CD4-positive, alpha-beta T cell treated with Interleukin-1 beta for 1 hour (primary cell): ENCODE measurements around the gene EIF4E.
"Not testable (repeated sequence)": the region's sequence is repeated elsewhere in the genome, so short reads cannot be mapped to it uniquely, and the experiment has no call there.

ENCODE experiments used
- DNase-seq, 2 donors: peaks; one replicate each; pipeline ENCODE4 v3.0.0-alpha.2; 2020 to 2022

Gene EIF4E

GRCh38 chr4:98928505-98929340 is at the start of gene EIF4E:
EIF4E (minus strand) TSS chr4:98929133; CDS start chr4:98929112, 21 bp downstream.
- peak; percentile 99 for DNase-seq

- DNase-seq: no peak
Measured at GRCh38 chr4:98977557-98977956, 48.6 kb upstream of the EIF4E start.

GRCh38 chr4:98976716-98977115 is 47.8 kb upstream of the EIF4E start:
- no peak for DNase-seq

GRCh38 chr4:98969878-98970785 is 41.2 kb upstream of the EIF4E start:
- no peak for DNase-seq

- DNase-seq: no peak
Measured at GRCh38 chr4:98967786-98968329, 38.9 kb upstream of the EIF4E start.

GRCh38 chr4:98966926-98967325 is 38.0 kb upstream of the EIF4E start:
- DNase-seq: no peak

- no peak for DNase-seq
Measured at GRCh38 chr4:98963538-98964433, 34.9 kb upstream of the EIF4E start.

GRCh38 chr4:98961770-98962169 is 32.8 kb upstream of the EIF4E start:
- no peak for DNase-seq

GRCh38 chr4:98959411-98959810 is 30.5 kb upstream of the EIF4E start:
- no peak for DNase-seq

GRCh38 chr4:98958065-98958464 is 29.1 kb upstream of the EIF4E start:
- no peak for DNase-seq

GRCh38 chr4:98955229-98955628 is 26.3 kb upstream of the EIF4E start:
- no peak for DNase-seq

GRCh38 chr4:98951710-98952109 is 22.8 kb upstream of the EIF4E start:
- no peak for DNase-seq

- no peak for DNase-seq
Measured at GRCh38 chr4:98950925-98951324, 22.0 kb upstream of the EIF4E start.

- no peak for DNase-seq
Measured at GRCh38 chr4:98946359-98946758, 17.4 kb upstream of the EIF4E start.

GRCh38 chr4:98945297-98945850 is 16.4 kb upstream of the EIF4E start:
- DNase-seq: no peak

- DNase-seq: peak in 1 of 2 donors; percentile 41
Measured at GRCh38 chr4:98939892-98940298, 11.0 kb upstream of the EIF4E start.

- no peak for DNase-seq
Measured at GRCh38 chr4:98939438-98939837, 10.5 kb upstream of the EIF4E start.

- DNase-seq: no peak
Measured at GRCh38 chr4:98937986-98938720, 9.2 kb upstream of the EIF4E start.

- no peak for DNase-seq
Measured at GRCh38 chr4:98935633-98936032, 6.7 kb upstream of the EIF4E start.

- DNase-seq: not testable (repeated sequence)
Measured at GRCh38 chr4:98934851-98935250, 5.9 kb upstream of the EIF4E start.

- no peak for DNase-seq
Measured at GRCh38 chr4:98932539-98932938, 3.6 kb upstream of the EIF4E start.
